ENCODE results near the gene ADAMTS12.

The ADAMTS12 gene

GRCh38 chr5:33758737-33759136 lies 133.1 kb downstream of the ADAMTS12 start:
- Histone ChIP-seq H3K27me3 (no peaks in the 10 kb centered on the region), H3K4me1 (peaks cover 0 to 3% (median 0%) of the 10 kb centered on the region in 4 donors), H3K27ac (no peak overlapping the region), H3K36me3 (no peaks in the 10 kb centered on the region), H3K9me3 (no peaks in the 10 kb centered on the region), H3K4me3 (no peak overlapping the region)
- no peak for DNase-seq
- TF ChIP-seq CTCF (IDR thresholded peaks at IDR 0.05), result no peak
- intact Hi-C loops (cut with DNase I; ENCODE audit: low total_unique reads), result no loop called here

- TF ChIP-seq CTCF (IDR thresholded peaks at IDR 0.05), result no peak
- intact Hi-C loops (cut with DNase I; ENCODE audit: low total_unique reads), result no loop called here
- Histone ChIP-seq H3K36me3 (no peaks in the 10 kb centered on the region), H3K4me3 (no peak overlapping the region), H3K27ac (no peak overlapping the region), H3K4me1 (peaks cover 0 to 3% (median 0%) of the 10 kb centered on the region in 4 donors), H3K9me3 (no peaks in the 10 kb centered on the region), H3K27me3 (no peaks in the 10 kb centered on the region)
- DNase-seq, result no peak
Measured at GRCh38 chr5:33756491-33756890, 135.3 kb downstream of the ADAMTS12 start.

- H3K36me3 ChIP-seq, result no peaks in the 10 kb centered on the region
- H3K9me3 ChIP-seq, result no peaks in the 10 kb centered on the region
- no peak for TF ChIP-seq CTCF (IDR thresholded peaks at IDR 0.05)
- intact Hi-C loops (cut with DNase I; ENCODE audit: low total_unique reads), result no loop called here
- H3K27ac ChIP-seq, result no peak overlapping the region
- no peaks in the 10 kb centered on the region for H3K27me3 ChIP-seq
- H3K4me1 ChIP-seq, result peaks cover 0 to 3% (median 0%) of the 10 kb centered on the region in 4 donors
- H3K4me3 ChIP-seq, result no peak overlapping the region
- no peak for DNase-seq
Measured at GRCh38 chr5:33755231-33755630, 136.6 kb downstream of the ADAMTS12 start.

GRCh38 chr5:33753704-33754103 lies 138.1 kb downstream of the ADAMTS12 start:
- H3K27me3 ChIP-seq, result no peaks in the 10 kb centered on the region
- no peaks in the 10 kb centered on the region for H3K9me3 ChIP-seq
- DNase-seq, result no peak
- H3K27ac ChIP-seq, result no peak overlapping the region
- no peak for TF ChIP-seq CTCF (IDR thresholded peaks at IDR 0.05)
- H3K4me1 ChIP-seq, result no peaks in the 10 kb centered on the region
- no peaks in the 10 kb centered on the region for H3K36me3 ChIP-seq
- intact Hi-C loops (cut with DNase I; ENCODE audit: low total_unique reads), result no loop called here
- no peak overlapping the region for H3K4me3 ChIP-seq

- Histone ChIP-seq H3K9me3 (no peaks in the 10 kb centered on the region), H3K4me1 (no peaks in the 10 kb centered on the region), H3K27ac (no peak overlapping the region), H3K36me3 (no peaks in the 10 kb centered on the region), H3K27me3 (no peaks in the 10 kb centered on the region), H3K4me3 (no peak overlapping the region)
- TF ChIP-seq CTCF (IDR thresholded peaks at IDR 0.05), result no peak
- no peak for DNase-seq
- intact Hi-C loops (cut with DNase I; ENCODE audit: low total_unique reads), result no loop called here
Measured at GRCh38 chr5:33748754-33749153, 143.0 kb downstream of the ADAMTS12 start.

- TF ChIP-seq CTCF (IDR thresholded peaks at IDR 0.05), result no peak
- Histone ChIP-seq H3K27ac (no peak overlapping the region), H3K9me3 (no peaks in the 10 kb centered on the region), H3K4me3 (no peak overlapping the region), H3K4me1 (no peaks in the 10 kb centered on the region), H3K27me3 (no peaks in the 10 kb centered on the region), H3K36me3 (no peaks in the 10 kb centered on the region)
- intact Hi-C loops (cut with DNase I; ENCODE audit: low total_unique reads), result no loop called here
- no peak for DNase-seq
Measured at GRCh38 chr5:33745101-33745770, 146.6 kb downstream of the ADAMTS12 start.

Data from tibial artery (tissue), 4 donors.